ACC112 (cell line): ENCODE measurements around the gene SPA17.

Source experiments
- H2AFZ ChIP-seq: fragments of 200-600 bp; sonication (generic); one replicate; pipeline ENCODE4 v1.6.0; 2017; ENCODE audit warnings: antibody characterized with exemption, low read length; ENCODE audit not compliant: unreplicated experiment
- H3K27ac ChIP-seq: fragments of 200-600 bp; sonication (generic); 2 replicates; pipeline ENCODE4 v1.5.1; 2014; ENCODE audit warnings: low read depth, mild to moderate bottlenecking, antibody characterized with exemption, low read length, moderate library complexity
- H3K27me3 ChIP-seq: fragments of 200-600 bp; sonication (generic); 2 replicates; pipeline ENCODE4 v1.6.1; 2014; ENCODE audit warnings: mild to moderate bottlenecking, antibody characterized with exemption, low read length, moderate library complexity, mixed read lengths; ENCODE audit not compliant: insufficient read depth
- H3K36me3 ChIP-seq: fragments of 200-600 bp; sonication (generic); 2 replicates; pipeline ENCODE4 v1.6.1; 2016; ENCODE audit warnings: mild to moderate bottlenecking, antibody characterized with exemption, low read length, moderate library complexity, mixed read lengths; ENCODE audit not compliant: insufficient read depth
- H3K4me1 ChIP-seq: fragments of 200-600 bp; sonication (generic); one replicate; pipeline ENCODE4 v1.6.1; 2016; ENCODE audit warnings: low read length, mixed read lengths; ENCODE audit not compliant: insufficient read depth, unreplicated experiment, control insufficient read depth
- H3K4me3 ChIP-seq: fragments of 200-600 bp; sonication (generic); 2 replicates; pipeline ENCODE4 v1.5.1; 2014; ENCODE audit warnings: mild to moderate bottlenecking, low read depth, low read length
- H3K79me2 ChIP-seq: fragments of 200-600 bp; sonication (generic); one replicate; pipeline ENCODE4 v1.6.0; 2016; ENCODE audit warnings: low read length; ENCODE audit not compliant: control insufficient read depth, unreplicated experiment, insufficient read depth

The SPA17 gene

DNA sequence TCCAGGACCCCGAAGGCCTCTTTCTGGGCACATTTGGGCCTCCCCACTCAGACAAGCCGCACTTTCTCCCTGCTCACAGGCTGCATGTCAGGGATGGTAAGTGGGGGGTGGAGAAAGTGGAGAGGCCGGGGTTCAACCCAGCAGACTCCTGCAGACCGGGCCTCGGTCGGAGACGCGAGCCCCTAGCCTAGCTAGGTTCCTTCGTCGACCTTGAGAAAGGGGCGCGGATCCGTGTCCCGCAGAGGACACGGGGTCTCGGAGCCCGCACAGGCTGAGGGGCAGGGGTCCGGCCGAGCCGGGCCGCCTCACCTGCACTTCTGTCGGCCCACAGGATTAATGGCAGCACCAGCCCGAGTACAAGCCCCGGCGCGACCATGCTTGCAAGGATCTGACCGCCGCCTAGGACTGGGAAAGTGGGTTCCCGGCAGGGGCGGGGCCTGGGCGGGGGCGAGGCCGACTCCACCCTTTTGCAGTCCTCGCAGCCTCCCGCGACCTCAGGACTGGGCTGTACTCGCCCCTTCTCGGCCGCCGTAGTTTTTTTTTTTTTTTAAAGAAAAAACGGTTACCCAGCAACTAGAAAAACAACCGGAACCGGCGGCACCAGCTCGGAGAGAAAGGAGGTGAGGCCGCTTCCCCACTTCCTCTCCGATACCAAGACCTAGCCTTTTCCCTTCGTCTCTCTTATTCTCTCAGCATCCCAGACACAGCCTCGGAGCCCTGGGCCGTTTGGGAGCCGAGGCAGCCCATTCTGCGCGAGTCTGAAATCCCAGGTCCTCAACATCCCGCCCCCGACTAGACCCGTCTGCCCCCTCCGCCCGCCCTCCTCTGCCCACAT is at the start of gene SPA17, which contains the start of gene SIAE:
Gene SPA17, plus strand, starts transcription at position 572 of the 835 bp plus-strand sequence. CDS start 1,361 bp downstream, outside the sequence.
Gene SIAE, minus strand, starts transcription at position 407 of the 835 bp plus-strand sequence. Its CDS starts 31 bp downstream, at position 376.
- Histone ChIP-seq H3K4me1 (peaks cover 30% of the 10 kb centered on the region), H2AFZ (peak within 1 kb of the TSS; percentile 92), H3K27me3 (no peaks in the 10 kb centered on the region), H3K27ac (peak within 1 kb of the TSS; percentile 87), H3K36me3 (no peaks in the 10 kb centered on the region; the same call in 1 of the 2 replicates), H3K79me2 (peaks cover 3% of the 10 kb centered on the region), H3K4me3 (peak within 1 kb of the TSS; percentile 95)

DNA sequence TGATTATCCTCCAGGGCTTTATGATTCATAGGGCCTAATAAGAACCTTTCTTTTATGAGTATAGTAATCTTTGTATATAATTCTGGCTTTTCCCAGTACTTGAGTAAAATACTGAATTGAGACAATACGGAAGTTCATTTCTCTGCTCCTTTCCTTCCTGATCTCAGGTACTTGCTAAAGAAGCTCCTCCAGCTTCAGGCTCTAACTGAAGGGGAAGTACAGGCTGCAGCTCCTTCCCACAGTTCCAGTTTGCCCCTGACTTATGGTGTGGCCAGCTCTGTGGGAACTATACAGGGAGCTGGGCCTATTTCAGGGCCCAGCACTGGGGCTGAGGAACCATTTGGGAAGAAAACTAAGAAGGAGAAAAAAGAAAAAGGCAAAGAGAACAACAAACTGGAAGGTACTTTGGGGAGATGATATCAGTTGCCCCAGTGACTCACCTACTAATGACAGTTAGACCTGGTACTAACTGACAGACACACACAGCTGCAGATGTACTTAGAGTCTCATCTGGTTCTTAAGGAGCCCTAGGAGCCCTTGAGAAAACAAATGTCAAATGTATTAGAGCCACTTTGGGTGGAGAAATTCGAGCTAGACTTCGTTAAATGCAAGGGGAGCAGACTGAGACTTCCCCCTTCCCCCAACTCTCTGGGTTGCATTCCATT is 48.1 kb upstream of the SPA17 start:
- Histone ChIP-seq H3K4me3 (no peak overlapping the region), H3K27me3 (peaks cover 3% of the 10 kb centered on the region; the same call in 1 of the 2 replicates), H2AFZ (no peak overlapping the region), H3K4me1 (peaks cover 3% of the 10 kb centered on the region), H3K27ac (no peak overlapping the region), H3K79me2 (peaks cover 28% of the 10 kb centered on the region), H3K36me3 (peaks cover 28% of the 10 kb centered on the region)

DNA sequence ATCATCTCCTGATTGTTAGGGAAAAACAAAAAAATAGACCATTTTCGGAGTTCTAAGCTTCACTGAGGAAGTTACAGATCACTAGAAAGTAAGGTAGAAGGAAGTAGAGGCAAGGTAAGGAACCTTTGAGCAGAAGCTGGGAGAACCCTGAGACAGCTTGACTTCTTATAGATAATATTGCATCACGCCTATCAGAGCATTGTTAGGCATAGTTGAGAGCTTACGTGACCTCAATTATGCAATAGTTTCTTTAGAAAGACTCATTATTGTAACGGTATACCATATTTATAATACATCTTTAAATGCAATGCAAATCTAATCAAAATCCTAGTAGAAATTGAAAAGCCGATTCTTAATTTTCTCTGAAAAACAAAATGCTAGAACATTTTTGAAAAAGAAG is 46.2 kb upstream of the SPA17 start:
- H3K79me2 ChIP-seq: peaks cover 28% of the 10 kb centered on the region
- H3K27ac ChIP-seq: no peak overlapping the region
- H3K27me3 ChIP-seq: no peaks in the 10 kb centered on the region
- H3K4me3 ChIP-seq: no peak overlapping the region
- peaks cover 3% of the 10 kb centered on the region for H3K4me1 ChIP-seq
- peaks cover 43% of the 10 kb centered on the region for H3K36me3 ChIP-seq
- H2AFZ ChIP-seq: no peak overlapping the region

DNA sequence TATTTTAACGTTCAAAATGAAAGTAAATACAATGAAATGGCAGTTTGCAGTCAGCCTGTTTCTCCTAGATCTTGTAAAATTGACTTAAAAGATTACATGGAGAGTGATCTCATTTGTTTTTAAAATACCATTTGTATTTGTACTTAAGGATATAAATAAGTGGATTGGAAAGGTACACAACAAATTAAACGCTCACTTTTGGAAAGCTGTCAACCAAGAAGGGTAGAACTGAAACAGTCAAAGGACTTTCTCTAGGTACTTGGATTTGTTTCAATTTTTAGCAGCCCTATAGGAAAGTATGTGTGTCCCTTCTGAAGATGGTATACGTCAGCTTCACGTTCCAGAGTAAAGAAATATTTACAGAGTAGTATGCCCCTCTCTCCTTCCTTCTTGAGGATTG is 43.7 kb upstream of the SPA17 start:
- Histone ChIP-seq H3K27me3 (no peaks in the 10 kb centered on the region), H3K36me3 (peaks cover 50% of the 10 kb centered on the region), H3K4me3 (no peak overlapping the region), H3K4me1 (no peaks in the 10 kb centered on the region), H3K79me2 (peaks cover 7% of the 10 kb centered on the region), H2AFZ (no peak overlapping the region), H3K27ac (no peak overlapping the region)

DNA sequence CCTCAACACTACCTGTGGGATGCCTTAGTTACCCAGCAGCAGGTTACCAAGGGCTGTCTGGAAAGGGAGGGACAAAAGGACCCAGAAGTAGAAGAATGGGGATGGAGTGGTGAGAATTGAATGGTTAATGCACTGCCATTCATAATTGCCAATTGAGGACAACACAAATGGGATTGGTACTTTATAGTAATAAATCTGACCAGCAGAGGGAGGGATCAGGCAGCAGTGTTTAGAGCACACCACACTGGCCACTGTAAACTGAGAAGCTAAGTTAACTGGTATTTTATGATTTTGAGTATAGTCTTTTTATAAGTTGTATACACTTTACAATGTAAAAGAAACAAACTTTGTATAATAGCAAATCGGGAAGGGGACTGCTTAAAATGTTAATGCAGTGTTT is 40.3 kb upstream of the SPA17 start:
- no peak overlapping the region for H3K4me3 ChIP-seq
- H3K4me1 ChIP-seq: no peaks in the 10 kb centered on the region
- H3K36me3 ChIP-seq: peaks cover 35% of the 10 kb centered on the region

DNA sequence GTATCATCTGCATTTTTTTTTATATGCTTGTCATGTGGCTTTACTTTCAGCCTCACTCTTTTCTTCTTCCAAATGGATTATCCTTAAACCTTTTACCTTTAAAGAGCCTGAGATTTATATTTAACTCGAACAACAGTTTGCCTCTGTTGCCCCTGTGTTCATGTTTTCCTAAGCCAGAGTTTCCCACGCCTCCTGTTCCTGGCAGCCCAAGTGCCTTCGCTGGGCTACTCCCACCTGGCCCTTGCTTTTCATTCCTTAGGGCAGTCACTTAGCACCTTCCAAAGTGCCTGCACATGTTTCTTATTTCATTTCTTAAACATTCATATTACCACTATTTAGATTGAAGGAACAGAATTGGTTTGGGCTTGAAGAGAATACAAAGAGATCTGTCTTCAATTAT is 37.8 kb upstream of the SPA17 start:
- no peaks in the 10 kb centered on the region for H3K79me2 ChIP-seq
- H3K4me1 ChIP-seq: no peaks in the 10 kb centered on the region
- peaks cover 27% of the 10 kb centered on the region for H3K36me3 ChIP-seq
- H3K4me3 ChIP-seq: no peak overlapping the region
- no peak overlapping the region for H3K27ac ChIP-seq
- no peaks in the 10 kb centered on the region for H3K27me3 ChIP-seq
- no peak overlapping the region for H2AFZ ChIP-seq

More for the DNA sequence above, 40.3 kb upstream of the SPA17 start:
- H3K27ac ChIP-seq: no peak overlapping the region
- H3K79me2 ChIP-seq: no peaks in the 10 kb centered on the region
- no peaks in the 10 kb centered on the region for H3K27me3 ChIP-seq
- no peak overlapping the region for H2AFZ ChIP-seq

DNA sequence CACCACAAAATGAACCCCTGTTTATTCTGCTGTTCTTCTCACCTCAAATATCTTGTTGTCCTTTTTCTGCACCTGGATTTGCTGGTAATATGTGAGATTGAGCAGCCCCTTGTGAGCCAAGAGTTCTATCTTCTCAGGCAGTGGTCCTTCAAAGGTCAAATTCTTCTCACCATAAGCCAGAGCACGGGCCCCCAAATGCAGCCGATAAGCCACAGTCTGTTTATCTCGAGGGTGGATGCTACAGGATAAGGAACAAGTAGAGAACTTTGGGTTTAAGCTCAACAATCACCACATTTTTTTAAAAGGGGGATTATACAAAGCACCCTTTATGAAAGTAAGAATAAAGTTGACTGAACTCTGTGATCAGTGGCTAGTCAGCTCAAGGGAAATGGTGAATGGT is 35.2 kb upstream of the SPA17 start:
- Histone ChIP-seq H3K79me2 (no peaks in the 10 kb centered on the region), H2AFZ (no peak overlapping the region), H3K36me3 (peaks cover 10% of the 10 kb centered on the region), H3K27ac (no peak overlapping the region), H3K4me3 (no peak overlapping the region), H3K4me1 (peaks cover 7% of the 10 kb centered on the region), H3K27me3 (no peaks in the 10 kb centered on the region)

DNA sequence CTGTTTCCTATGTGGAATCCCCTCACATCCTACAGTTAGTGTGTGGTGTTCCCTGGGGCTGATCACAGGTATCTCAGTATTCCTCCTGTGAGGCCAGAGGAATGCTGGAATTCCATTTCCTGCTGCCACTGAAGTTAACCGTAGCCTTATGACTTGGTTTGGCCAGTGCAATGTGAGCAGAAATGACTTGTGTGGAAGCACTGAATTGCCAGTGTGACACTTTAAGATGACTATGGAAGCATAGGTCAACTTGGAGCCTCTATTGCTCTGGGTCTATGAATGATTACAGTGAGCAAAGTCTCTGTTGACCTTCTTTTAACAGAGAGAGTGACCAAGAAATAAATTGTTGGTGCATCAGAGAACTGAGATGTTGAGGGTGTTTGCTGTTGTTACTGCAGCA is 34.5 kb upstream of the SPA17 start:
- Histone ChIP-seq H3K36me3 (peaks cover 10% of the 10 kb centered on the region), H3K79me2 (no peaks in the 10 kb centered on the region), H3K4me1 (peaks cover 13% of the 10 kb centered on the region), H3K27me3 (no peaks in the 10 kb centered on the region), H2AFZ (no peak overlapping the region), H3K27ac (no peak overlapping the region), H3K4me3 (no peak overlapping the region)

DNA sequence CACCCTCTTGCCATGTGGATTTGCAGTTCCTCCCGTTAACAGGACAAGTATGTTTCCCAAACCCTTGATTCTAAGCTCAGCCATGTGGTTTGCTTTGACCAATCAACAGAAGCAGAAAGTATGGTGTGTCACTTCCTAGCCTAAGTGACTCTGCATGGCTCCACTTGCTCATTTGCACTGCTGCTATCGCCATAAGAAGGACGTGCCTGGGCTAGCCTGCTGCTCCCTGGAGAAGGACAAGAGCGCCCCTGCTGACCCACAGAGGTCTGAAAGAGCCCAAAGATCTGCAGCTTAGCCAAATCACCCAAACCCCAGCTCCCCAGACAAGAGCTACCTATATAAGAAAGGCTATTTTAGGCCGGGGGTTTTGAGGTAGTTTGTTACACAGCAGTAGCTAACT is 33.0 kb upstream of the SPA17 start:
- H3K36me3 ChIP-seq: peaks cover 5% of the 10 kb centered on the region
- peaks cover 19% of the 10 kb centered on the region for H3K4me1 ChIP-seq
- no peaks in the 10 kb centered on the region for H3K79me2 ChIP-seq
- H3K27me3 ChIP-seq: no peaks in the 10 kb centered on the region
- H2AFZ ChIP-seq: no peak overlapping the region
- no peak overlapping the region for H3K27ac ChIP-seq
- no peak overlapping the region for H3K4me3 ChIP-seq

DNA sequence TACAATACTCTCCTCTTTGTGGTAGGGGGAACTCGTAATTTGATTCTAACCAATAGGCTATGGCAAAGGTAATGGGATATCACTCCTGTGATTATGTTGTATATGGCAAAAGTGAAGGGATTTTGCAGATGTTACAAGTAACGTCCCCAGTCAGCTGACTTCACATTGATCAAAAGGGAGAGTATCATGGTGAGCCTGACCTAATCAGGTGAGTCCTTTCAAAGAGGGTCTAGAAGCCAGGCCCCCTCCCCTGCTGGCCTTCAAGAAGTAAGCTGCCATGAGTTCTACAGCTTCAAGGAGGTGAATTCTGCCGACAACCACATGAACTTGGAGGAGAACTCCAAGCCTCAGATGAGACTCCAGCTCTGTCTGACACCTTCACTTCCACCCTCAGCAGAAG is 31.1 kb upstream of the SPA17 start:
- no peak overlapping the region for H3K27ac ChIP-seq

More for the DNA sequence above, 31.1 kb upstream of the SPA17 start:
- H3K27me3 ChIP-seq: no peaks in the 10 kb centered on the region
- H3K4me3 ChIP-seq: no peak overlapping the region
- H3K79me2 ChIP-seq: no peaks in the 10 kb centered on the region
- H3K36me3 ChIP-seq: peaks cover 5% of the 10 kb centered on the region; the same call in 1 of the 2 replicates
- peaks cover 19% of the 10 kb centered on the region for H3K4me1 ChIP-seq
- H2AFZ ChIP-seq: no peak overlapping the region
